WERI-Rb-1 (cell line): ENCODE results near the gene TMEM163.
A peak's percentile ranks its signal among the peaks of the same experiment; 100 is the strongest.

ENCODE experiments used
- DNase-seq: peaks from one replicate; pipeline ENCODE4 v3.0.0-alpha.2; 2020
- H3K27ac ChIP-seq: fragments of 250-450 bp; sonication (Bioruptor Pico); 2 replicates; pipeline ENCODE4 v1.5.1; 2020; ENCODE audit warnings: mild to moderate bottlenecking, moderate library complexity
- H3K27me3 ChIP-seq: fragments of 250-450 bp; sonication (Bioruptor Pico); 2 replicates; pipeline ENCODE4 v1.5.1; 2021; ENCODE audit warnings: mild to moderate bottlenecking, low read depth, moderate library complexity; ENCODE audit not compliant: insufficient read depth, severe bottlenecking
- H3K36me3 ChIP-seq: fragments of 250-450 bp; sonication (Bioruptor Pico); 2 replicates; pipeline ENCODE4 v1.5.1; 2020; ENCODE audit warnings: mild to moderate bottlenecking, moderate library complexity
- H3K4me3 ChIP-seq: 2 replicates; pipeline ENCODE4 v1.5.1; 2011; ENCODE audit warnings: low read depth, mild to moderate bottlenecking, control low read depth, low read length
- H3K9me3 ChIP-seq: fragments of 250-450 bp; sonication (Bioruptor Pico); 2 replicates; pipeline ENCODE4 v1.5.1; 2021; ENCODE audit warnings: mild to moderate bottlenecking, moderate library complexity; ENCODE audit not compliant: severe bottlenecking
- TF ChIP-seq, protein P1 (sequence below): IDR thresholded peaks from 2 replicates; pipeline ENCODE4 v1.5.1; 2011; ENCODE audit warnings: low read depth, mild to moderate bottlenecking, control low read depth, inconsistent platforms, low read length

Gene TMEM163

GRCh38 chr2:134470561-134471168, 248.1 kb downstream of the TMEM163 start:
- Histone ChIP-seq H3K27me3 (no peaks in the 10 kb centered on the region), H3K9me3 (no peaks in the 10 kb centered on the region), H3K36me3 (no peaks in the 10 kb centered on the region), H3K4me3 (no peak overlapping the region), H3K27ac (no peak overlapping the region)
- TF ChIP-seq, protein P1, sequence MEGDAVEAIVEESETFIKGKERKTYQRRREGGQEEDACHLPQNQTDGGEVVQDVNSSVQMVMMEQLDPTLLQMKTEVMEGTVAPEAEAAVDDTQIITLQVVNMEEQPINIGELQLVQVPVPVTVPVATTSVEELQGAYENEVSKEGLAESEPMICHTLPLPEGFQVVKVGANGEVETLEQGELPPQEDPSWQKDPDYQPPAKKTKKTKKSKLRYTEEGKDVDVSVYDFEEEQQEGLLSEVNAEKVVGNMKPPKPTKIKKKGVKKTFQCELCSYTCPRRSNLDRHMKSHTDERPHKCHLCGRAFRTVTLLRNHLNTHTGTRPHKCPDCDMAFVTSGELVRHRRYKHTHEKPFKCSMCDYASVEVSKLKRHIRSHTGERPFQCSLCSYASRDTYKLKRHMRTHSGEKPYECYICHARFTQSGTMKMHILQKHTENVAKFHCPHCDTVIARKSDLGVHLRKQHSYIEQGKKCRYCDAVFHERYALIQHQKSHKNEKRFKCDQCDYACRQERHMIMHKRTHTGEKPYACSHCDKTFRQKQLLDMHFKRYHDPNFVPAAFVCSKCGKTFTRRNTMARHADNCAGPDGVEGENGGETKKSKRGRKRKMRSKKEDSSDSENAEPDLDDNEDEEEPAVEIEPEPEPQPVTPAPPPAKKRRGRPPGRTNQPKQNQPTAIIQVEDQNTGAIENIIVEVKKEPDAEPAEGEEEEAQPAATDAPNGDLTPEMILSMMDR = no peak
- DNase-seq = no peak

DNA sequence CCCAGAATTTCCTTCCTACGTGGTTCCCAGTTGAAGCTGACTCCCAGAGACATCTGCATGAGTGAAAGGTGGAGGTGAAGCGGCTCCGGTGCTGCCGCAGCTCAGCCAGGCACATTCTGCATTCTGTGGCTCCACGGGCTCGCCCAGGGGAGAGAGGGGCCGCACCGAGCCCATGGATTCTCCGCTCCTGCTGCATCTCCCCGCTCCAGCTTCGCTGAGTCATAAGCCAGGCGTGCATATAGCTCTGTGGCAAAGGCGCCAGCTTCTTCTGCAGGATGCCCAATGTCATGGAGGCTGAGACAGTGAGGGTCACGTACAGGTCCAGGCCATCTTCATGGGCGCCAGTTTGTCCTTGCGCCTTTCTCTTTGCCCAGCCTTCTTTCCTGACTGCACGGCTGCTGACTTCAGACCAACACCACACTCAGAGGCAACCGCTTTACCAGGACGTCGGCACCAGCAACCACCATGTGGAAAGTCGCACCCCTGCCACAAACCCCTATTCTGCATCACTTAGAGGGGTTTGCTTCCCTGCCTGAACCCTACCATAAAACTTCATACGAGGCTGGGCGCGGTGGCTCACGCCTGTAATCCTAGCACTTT, 249.2 kb downstream of the TMEM163 start:
- no peak for DNase-seq
- H3K4me3 ChIP-seq = no peak overlapping the region

DNA sequence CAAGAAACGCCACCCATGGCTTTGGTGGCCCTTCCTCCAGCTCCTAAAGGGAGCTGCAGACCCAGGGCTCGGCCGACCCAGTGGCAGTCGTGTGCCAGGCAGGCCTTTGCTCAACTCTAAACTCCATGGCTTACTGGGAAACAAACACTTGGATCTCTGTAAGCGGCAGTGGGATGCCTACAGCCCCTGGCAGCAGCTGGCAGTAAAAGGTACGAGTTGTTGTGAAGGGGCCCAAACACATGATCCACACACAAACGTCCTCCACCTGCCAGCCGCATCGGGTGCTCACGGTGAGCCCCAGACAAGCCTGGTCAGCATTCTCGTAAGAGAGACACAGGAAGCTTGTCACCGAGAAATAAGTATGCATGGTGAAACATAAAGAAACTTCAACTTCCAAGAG, 250.0 kb downstream of the TMEM163 start:
- DNase-seq = no peak
- no peak overlapping the region for H3K4me3 ChIP-seq
- H3K27ac ChIP-seq = no peak overlapping the region
- TF ChIP-seq, protein P1 = no peak
- H3K27me3 ChIP-seq = no peaks in the 10 kb centered on the region
- H3K9me3 ChIP-seq = no peaks in the 10 kb centered on the region
- H3K36me3 ChIP-seq = no peaks in the 10 kb centered on the region

More for the DNA sequence above, 249.2 kb downstream of the TMEM163 start:
- no peaks in the 10 kb centered on the region for H3K36me3 ChIP-seq
- no peaks in the 10 kb centered on the region for H3K9me3 ChIP-seq
- H3K27me3 ChIP-seq = no peaks in the 10 kb centered on the region
- TF ChIP-seq, protein P1 = no peak
- H3K27ac ChIP-seq = no peak overlapping the region

- Histone ChIP-seq H3K4me3 (no peak overlapping the region), H3K36me3 (no peaks in the 10 kb centered on the region), H3K27ac (no peak overlapping the region), H3K27me3 (no peaks in the 10 kb centered on the region), H3K9me3 (no peaks in the 10 kb centered on the region)
- TF ChIP-seq, protein P1 = no peak
- no peak for DNase-seq
Measured at GRCh38 chr2:134468164-134468563, 250.6 kb downstream of the TMEM163 start.

- TF ChIP-seq, protein P1 = peak; percentile 69
- peak; percentile 81 for DNase-seq
- Histone ChIP-seq H3K36me3 (no peaks in the 10 kb centered on the region), H3K9me3 (no peaks in the 10 kb centered on the region), H3K27ac (no peak overlapping the region), H3K4me3 (no peak overlapping the region), H3K27me3 (no peaks in the 10 kb centered on the region)
Measured at GRCh38 chr2:134466141-134466540, 252.7 kb downstream of the TMEM163 start.
